Brain microvascular endothelial cell (primary cell): ENCODE results near the gene GOLM1.
A peak's percentile ranks its signal among the peaks of the same experiment; 100 is the strongest.

ENCODE experiments used
- DNase-seq: peaks from one replicate; pipeline ENCODE4 v3.0.0-alpha.2; 2020
- H3K27ac ChIP-seq: fragments of 250-450 bp; sonication (Bioruptor Pico); 2 replicates; pipeline ENCODE4 v1.5.1; 2020; ENCODE audit warnings: mild to moderate bottlenecking, moderate library complexity
- H3K27me3 ChIP-seq: fragments of 250-450 bp; sonication (Bioruptor Pico); replicated peaks from 2 replicates; pipeline ENCODE4 v1.5.1; 2020; ENCODE audit warnings: mild to moderate bottlenecking
- H3K36me3 ChIP-seq: fragments of 250-450 bp; sonication (Bioruptor Pico); replicated peaks from 2 replicates; pipeline ENCODE4 v1.5.1; 2020; ENCODE audit warnings: mild to moderate bottlenecking
- H3K4me3 ChIP-seq: 2 replicates; pipeline ENCODE4 v1.5.1; 2011; ENCODE audit warnings: low read depth, mild to moderate bottlenecking, control low read depth, low read length, moderate library complexity
- in situ Hi-C: cut with HindIII; loops from 2 replicates; pipeline ENCODE4 v1.10.0; 2017; ENCODE audit warnings: low sequenced_read_pairs, low pct_ligation_motif_present
- TF ChIP-seq, protein P1 (sequence below): IDR thresholded peaks from 2 replicates; pipeline ENCODE4 v1.5.1; 2011; ENCODE audit warnings: low read depth, mild to moderate bottlenecking, moderate library complexity, low read length, control low read depth, inconsistent platforms; ENCODE audit errors: missing control alignments

GOLM1 gene

DNA sequence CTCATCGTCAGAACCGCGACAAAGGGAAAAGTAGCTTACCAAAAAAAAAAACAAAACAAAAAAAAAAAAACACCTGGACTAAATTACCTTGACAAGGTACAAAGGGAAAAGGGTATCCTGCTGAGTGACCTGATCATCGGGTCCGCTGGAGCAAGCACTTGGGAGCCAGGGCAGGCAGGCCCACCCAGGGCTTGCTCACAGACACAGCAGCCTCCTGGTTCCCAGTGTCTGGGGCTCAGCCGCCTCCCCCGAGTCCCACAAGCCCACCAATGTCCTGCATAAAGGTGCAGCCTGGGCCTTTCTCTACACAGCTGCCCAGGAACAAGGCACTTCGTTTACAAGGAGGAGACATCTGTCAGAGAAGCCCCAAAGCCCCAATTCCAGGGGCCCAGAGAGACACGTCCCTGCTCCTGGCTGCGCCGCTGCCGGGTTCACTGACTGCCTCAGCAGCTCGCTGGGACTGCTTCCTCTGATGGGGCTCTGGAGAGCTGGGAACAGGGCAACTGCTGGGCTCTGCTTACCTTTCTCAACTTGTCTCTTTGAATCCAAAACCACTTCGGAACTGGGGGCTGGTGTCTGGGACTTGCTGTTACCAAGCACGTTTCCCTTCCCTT is 63.4 kb downstream of the GOLM1 start:
- in situ Hi-C loops = no loop called here

DNA sequence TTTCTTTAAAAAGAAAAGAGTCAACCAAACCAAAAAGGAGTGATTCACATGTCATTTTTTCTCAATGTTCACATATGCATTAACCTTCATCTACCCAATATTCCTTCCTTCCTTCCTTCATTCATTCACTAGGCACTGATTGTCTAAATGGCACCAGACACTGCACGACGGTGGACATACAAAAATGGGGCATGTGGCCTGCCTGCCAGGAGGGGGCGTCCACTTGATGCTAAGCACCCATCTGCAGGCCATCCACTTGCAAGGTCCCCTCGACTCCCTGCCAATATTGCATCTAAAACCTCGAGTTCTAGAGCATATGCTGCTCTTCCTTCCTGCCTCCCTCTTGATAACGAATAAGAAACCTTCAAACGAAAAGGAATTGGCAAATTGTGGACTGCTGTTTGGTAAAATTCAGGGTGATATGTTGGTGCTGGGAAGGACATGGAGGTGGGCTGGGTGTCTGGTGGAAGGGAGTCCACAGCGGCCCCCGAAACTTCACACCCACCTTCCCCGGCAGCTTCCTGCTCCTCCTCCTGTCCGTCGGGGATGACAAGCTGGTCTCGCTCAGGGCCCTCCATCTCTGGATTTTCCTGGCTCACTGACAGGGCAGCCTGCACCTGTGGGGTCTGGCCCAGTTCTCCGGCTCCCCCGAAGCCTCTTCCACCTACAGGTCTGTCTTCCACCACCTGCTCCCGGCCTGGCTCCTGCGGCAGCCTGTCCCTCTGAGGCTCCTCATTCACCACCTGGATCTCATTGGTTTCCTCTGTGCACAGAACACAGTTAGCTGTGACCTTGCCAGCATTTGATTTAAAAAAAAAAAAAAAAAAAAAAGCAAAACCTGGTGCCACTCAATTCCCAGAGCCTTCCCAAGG is 64.3 kb downstream of the GOLM1 start:
- Histone ChIP-seq H3K36me3 (peaks cover 26% of the 10 kb centered on the region), H3K27ac (no peak overlapping the region), H3K27me3 (no peaks in the 10 kb centered on the region), H3K4me3 (no peak overlapping the region)
- in situ Hi-C loops = no loop called here
- peak; percentile 50 for DNase-seq
- TF ChIP-seq, protein P1, sequence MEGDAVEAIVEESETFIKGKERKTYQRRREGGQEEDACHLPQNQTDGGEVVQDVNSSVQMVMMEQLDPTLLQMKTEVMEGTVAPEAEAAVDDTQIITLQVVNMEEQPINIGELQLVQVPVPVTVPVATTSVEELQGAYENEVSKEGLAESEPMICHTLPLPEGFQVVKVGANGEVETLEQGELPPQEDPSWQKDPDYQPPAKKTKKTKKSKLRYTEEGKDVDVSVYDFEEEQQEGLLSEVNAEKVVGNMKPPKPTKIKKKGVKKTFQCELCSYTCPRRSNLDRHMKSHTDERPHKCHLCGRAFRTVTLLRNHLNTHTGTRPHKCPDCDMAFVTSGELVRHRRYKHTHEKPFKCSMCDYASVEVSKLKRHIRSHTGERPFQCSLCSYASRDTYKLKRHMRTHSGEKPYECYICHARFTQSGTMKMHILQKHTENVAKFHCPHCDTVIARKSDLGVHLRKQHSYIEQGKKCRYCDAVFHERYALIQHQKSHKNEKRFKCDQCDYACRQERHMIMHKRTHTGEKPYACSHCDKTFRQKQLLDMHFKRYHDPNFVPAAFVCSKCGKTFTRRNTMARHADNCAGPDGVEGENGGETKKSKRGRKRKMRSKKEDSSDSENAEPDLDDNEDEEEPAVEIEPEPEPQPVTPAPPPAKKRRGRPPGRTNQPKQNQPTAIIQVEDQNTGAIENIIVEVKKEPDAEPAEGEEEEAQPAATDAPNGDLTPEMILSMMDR = peak; percentile 83

More for the DNA sequence above, 63.4 kb downstream of the GOLM1 start:
- H3K27ac ChIP-seq = no peak overlapping the region
- no peak overlapping the region for H3K4me3 ChIP-seq
- TF ChIP-seq, protein P1 = no peak
- peaks cover 22% of the 10 kb centered on the region for H3K36me3 ChIP-seq
- no peaks in the 10 kb centered on the region for H3K27me3 ChIP-seq
- DNase-seq = no peak

DNA sequence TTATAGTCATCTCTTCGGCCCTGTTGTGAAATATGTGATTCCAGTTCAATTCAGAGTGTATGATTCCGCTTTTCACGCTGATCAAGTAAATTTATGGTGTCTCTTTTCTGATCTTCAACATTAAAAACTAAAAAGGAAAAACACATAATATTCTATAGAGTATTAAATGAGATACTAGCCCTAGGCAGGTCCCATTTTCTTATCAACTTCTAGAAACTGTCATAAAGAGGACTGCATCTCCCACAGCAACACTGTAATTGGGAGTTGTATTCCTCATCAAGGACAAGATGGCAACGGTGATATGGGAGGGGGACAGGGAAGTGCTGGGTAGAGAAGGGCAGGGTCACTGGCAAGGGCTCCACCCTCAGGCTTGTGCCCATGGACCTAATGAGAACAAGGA is 71.6 kb downstream of the GOLM1 start:
- DNase-seq = no peak
- no peaks in the 10 kb centered on the region for H3K27me3 ChIP-seq
- H3K4me3 ChIP-seq = no peak overlapping the region
- in situ Hi-C loops = no loop called here
- H3K36me3 ChIP-seq = peaks cover 38% of the 10 kb centered on the region
- TF ChIP-seq, protein P1 = no peak
- H3K27ac ChIP-seq = no peak overlapping the region

DNA sequence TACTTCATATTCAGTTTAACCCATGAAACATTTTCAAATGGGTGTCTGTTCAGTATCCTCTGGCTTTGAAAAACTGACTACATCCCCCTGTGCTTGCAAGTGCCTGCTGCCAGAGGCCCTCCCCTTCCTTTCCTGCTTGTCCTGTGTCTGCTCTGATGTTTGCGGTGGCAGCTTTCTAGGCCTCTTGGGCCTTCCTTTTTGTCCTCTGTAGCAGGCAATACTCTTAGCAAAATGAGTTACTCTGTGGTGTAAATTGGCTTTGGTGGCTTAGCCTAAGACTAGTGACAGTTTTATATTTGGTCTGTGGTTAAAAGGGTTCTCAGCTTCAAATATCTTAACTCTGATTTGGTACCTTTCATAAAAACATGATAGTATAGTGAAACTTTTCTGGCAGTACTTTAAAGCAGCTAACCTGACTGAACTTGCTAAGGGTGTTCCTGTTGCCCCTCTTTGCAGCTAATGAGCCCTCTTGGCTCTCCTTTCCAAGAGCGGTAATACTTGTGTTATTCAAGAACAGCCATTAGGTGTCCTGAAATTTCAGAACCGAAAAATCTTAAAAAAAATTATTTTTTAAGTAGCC is 76.6 kb downstream of the GOLM1 start:
- H3K36me3 ChIP-seq = peaks cover 27% of the 10 kb centered on the region
- TF ChIP-seq, protein P1 = no peak

DNA sequence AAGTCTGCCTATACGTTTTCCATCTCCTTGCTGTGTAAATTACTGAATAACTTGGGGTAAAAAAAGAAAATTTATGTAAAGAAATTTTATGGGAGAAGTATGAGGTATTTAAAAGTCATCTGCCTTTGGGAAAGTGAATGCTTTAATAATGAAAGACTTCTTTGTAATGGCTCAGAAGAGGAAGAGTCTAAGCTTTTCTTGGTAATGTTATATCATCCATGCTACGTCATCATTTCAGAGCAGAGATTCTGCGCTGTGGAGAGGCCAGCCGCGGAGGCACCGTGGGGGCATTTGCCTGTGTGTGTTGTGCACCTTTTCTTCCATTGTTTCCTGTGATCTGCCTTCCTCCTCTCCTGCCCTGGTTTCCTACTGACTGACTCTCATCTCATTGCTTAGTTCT is 78.2 kb downstream of the GOLM1 start:
- TF ChIP-seq, protein P1 = no peak
- Histone ChIP-seq H3K36me3 (peaks cover 31% of the 10 kb centered on the region), H3K27me3 (no peaks in the 10 kb centered on the region), H3K27ac (no peak overlapping the region), H3K4me3 (no peak overlapping the region)
- DNase-seq = no peak
- in situ Hi-C loops = no loop called here

More for the DNA sequence above, 76.6 kb downstream of the GOLM1 start:
- H3K27ac ChIP-seq = no peak overlapping the region
- H3K4me3 ChIP-seq = no peak overlapping the region
- in situ Hi-C loops = no loop called here
- no peak for DNase-seq
- no peaks in the 10 kb centered on the region for H3K27me3 ChIP-seq
